NCI-H187 (cell line): Measurements from ENCODE around the gene ERCC6L.

Experiments used
- DNase-seq, 2 experiments: peaks; one replicate each; lab custom pipeline; 2025; lab: John Stamatoyannopoulos, UW

The ERCC6L gene

GRCh38 chrX:72238721-72239475 lies at the start of gene ERCC6L:
Gene ERCC6L (minus strand): TSS chrX:72239027. CDS start chrX:72238911, 116 bp downstream.
- DNase-seq, result peak; percentile 34 to 56

- no peak for DNase-seq
Measured at GRCh38 chrX:72282302-72282701, 43.5 kb upstream of the ERCC6L start.

GRCh38 chrX:72280321-72280845 lies 41.6 kb upstream of the ERCC6L start:
- DNase-seq, result no peak

- no peak for DNase-seq
Measured at GRCh38 chrX:72276478-72276953, 37.7 kb upstream of the ERCC6L start.

GRCh38 chrX:72274526-72274925 lies 35.7 kb upstream of the ERCC6L start:
- no peak for DNase-seq

GRCh38 chrX:72273718-72274117 lies 34.9 kb upstream of the ERCC6L start:
- DNase-seq, result no peak

GRCh38 chrX:72272868-72273267 lies 34.0 kb upstream of the ERCC6L start:
- no peak for DNase-seq

- DNase-seq, result no peak
Measured at GRCh38 chrX:72271812-72272211, 33.0 kb upstream of the ERCC6L start.

- DNase-seq, result no peak
Measured at GRCh38 chrX:72271091-72271788, 32.4 kb upstream of the ERCC6L start.

- no peak for DNase-seq
Measured at GRCh38 chrX:72270316-72270866, 31.6 kb upstream of the ERCC6L start.

GRCh38 chrX:72269671-72270251 lies 30.9 kb upstream of the ERCC6L start:
- no peak for DNase-seq

GRCh38 chrX:72268597-72269365 lies 30.0 kb upstream of the ERCC6L start:
- no peak for DNase-seq

- DNase-seq, result no peak
Measured at GRCh38 chrX:72265263-72265662, 26.4 kb upstream of the ERCC6L start.

- no peak for DNase-seq
Measured at GRCh38 chrX:72262077-72262476, 23.2 kb upstream of the ERCC6L start.

- no peak for DNase-seq
Measured at GRCh38 chrX:72260448-72260847, 21.6 kb upstream of the ERCC6L start.

- no peak for DNase-seq
Measured at GRCh38 chrX:72258174-72258573, 19.3 kb upstream of the ERCC6L start.

- DNase-seq, result no peak
Measured at GRCh38 chrX:72255864-72256263, 17.0 kb upstream of the ERCC6L start.

GRCh38 chrX:72255445-72255844 lies 16.6 kb upstream of the ERCC6L start:
- DNase-seq, result peak; percentile 9 to 12

- DNase-seq, result no peak
Measured at GRCh38 chrX:72254816-72255215, 16.0 kb upstream of the ERCC6L start.

- no peak for DNase-seq
Measured at GRCh38 chrX:72253686-72254085, 14.9 kb upstream of the ERCC6L start.

- DNase-seq, result no peak
Measured at GRCh38 chrX:72247206-72247942, 8.5 kb upstream of the ERCC6L start.
